ENCODE data around the gene TJP3. TPM values are rescaled to one million over a fixed set of nuclear protein-coding genes. Genes with fewer than 3 reads are reported as not detected.

The TJP3 gene
- total RNA-seq, 1 donor from 2014 or later, result not detected

- no peak for DNase-seq (ENCODE audit: low spot score)
Measured at GRCh38 chr19:3782903-3783302, 74.7 kb downstream of the TJP3 start.

- no peak for DNase-seq (ENCODE audit: low spot score)
Measured at GRCh38 chr19:3783660-3784584, 75.7 kb downstream of the TJP3 start.

GRCh38 chr19:3784607-3785450 lies 76.6 kb downstream of the TJP3 start:
- DNase-seq (ENCODE audit: low spot score), result no peak

- no peak for DNase-seq (ENCODE audit: low spot score)
Measured at GRCh38 chr19:3785451-3785937, 77.3 kb downstream of the TJP3 start.

GRCh38 chr19:3785938-3786824 lies 78.0 kb downstream of the TJP3 start, which contains the start of gene MATK:
Gene MATK (minus strand): TSS chr19:3786381. CDS start chr19:3785135, 1,246 bp downstream.
- DNase-seq (ENCODE audit: low spot score), result no peak

- DNase-seq (ENCODE audit: low spot score), result no peak
Measured at GRCh38 chr19:3788996-3789778, 81.0 kb downstream of the TJP3 start.

- DNase-seq (ENCODE audit: low spot score), result no peak
Measured at GRCh38 chr19:3790209-3790734, 82.1 kb downstream of the TJP3 start.

GRCh38 chr19:3790941-3791340 lies 82.8 kb downstream of the TJP3 start:
- DNase-seq (ENCODE audit: low spot score), result no peak

GRCh38 chr19:3792114-3792513 lies 83.9 kb downstream of the TJP3 start:
- no peak for DNase-seq (ENCODE audit: low spot score)

- no peak for DNase-seq (ENCODE audit: low spot score)
Measured at GRCh38 chr19:3793799-3794198, 85.6 kb downstream of the TJP3 start.

- no peak for DNase-seq (ENCODE audit: low spot score)
Measured at GRCh38 chr19:3796358-3796757, 88.2 kb downstream of the TJP3 start.

GRCh38 chr19:3798137-3798536 lies 90.0 kb downstream of the TJP3 start:
- DNase-seq (ENCODE audit: low spot score), result no peak

Other genes starting within 250 kb of the TJP3 start
- gene SMIM24, start 227.9 kb upstream of the TJP3 start, total RNA-seq (ENCODE audit: insufficient read depth, low replicate concordance), result not detected
- gene SMIM44, start 224.9 kb upstream of the TJP3 start, total RNA-seq (ENCODE audit: insufficient read depth, low replicate concordance), result not detected
- gene DOHH, start 207.7 kb upstream of the TJP3 start, total RNA-seq (ENCODE audit: insufficient read depth, low replicate concordance), result 7.7 TPM
- 27.7 TPM for gene FZR1, start 202.1 kb upstream of the TJP3 start, total RNA-seq (ENCODE audit: insufficient read depth, low replicate concordance)
- gene TEKTIP1, start 169.2 kb upstream of the TJP3 start, total RNA-seq (ENCODE audit: insufficient read depth, low replicate concordance), result not detected
- gene MFSD12, start 150.8 kb upstream of the TJP3 start, total RNA-seq (ENCODE audit: insufficient read depth, low replicate concordance), result 69.6 TPM
- gene HMG20B, start 135.4 kb upstream of the TJP3 start, total RNA-seq (ENCODE audit: insufficient read depth, low replicate concordance), result 38.5 TPM
- gene GIPC3, start 122.9 kb upstream of the TJP3 start, total RNA-seq (ENCODE audit: insufficient read depth, low replicate concordance), result 0.24 TPM
- 1.9 TPM for gene TBXA2R, start 101.5 kb upstream of the TJP3 start, total RNA-seq (ENCODE audit: insufficient read depth, low replicate concordance)
- gene CACTIN, start 81.6 kb upstream of the TJP3 start, total RNA-seq (ENCODE audit: insufficient read depth, low replicate concordance), result 17.1 TPM
- gene PIP5K1C, start 7.9 kb upstream of the TJP3 start, total RNA-seq (ENCODE audit: insufficient read depth, low replicate concordance), result 25.0 TPM
- gene APBA3, start 53.3 kb downstream of the TJP3 start, total RNA-seq (ENCODE audit: insufficient read depth, low replicate concordance), result 33.2 TPM
- gene MRPL54, start 54.3 kb downstream of the TJP3 start, total RNA-seq (ENCODE audit: insufficient read depth, low replicate concordance), result 29.4 TPM
- 0.96 TPM for gene RAX2, start 63.8 kb downstream of the TJP3 start, total RNA-seq (ENCODE audit: insufficient read depth, low replicate concordance)
- 0.96 TPM for gene MATK, start 78.0 kb downstream of the TJP3 start, total RNA-seq (ENCODE audit: insufficient read depth, low replicate concordance)
- gene ZFR2, start 160.7 kb downstream of the TJP3 start, total RNA-seq (ENCODE audit: insufficient read depth, low replicate concordance), result 0.96 TPM
- gene ATCAY, start 172.3 kb downstream of the TJP3 start, total RNA-seq (ENCODE audit: insufficient read depth, low replicate concordance), result 0.24 TPM
- not detected for gene NMRK2, start 224.7 kb downstream of the TJP3 start, total RNA-seq (ENCODE audit: insufficient read depth, low replicate concordance)